ENCODE results near the gene TRIO. TPM values are rescaled to one million over a fixed set of nuclear protein-coding genes. Genes with fewer than 3 reads are reported as not detected.

TRIO gene
- total and polyA plus RNA-seq, 4 donors = 23.8 to 243 (median 110) TPM

DNA sequence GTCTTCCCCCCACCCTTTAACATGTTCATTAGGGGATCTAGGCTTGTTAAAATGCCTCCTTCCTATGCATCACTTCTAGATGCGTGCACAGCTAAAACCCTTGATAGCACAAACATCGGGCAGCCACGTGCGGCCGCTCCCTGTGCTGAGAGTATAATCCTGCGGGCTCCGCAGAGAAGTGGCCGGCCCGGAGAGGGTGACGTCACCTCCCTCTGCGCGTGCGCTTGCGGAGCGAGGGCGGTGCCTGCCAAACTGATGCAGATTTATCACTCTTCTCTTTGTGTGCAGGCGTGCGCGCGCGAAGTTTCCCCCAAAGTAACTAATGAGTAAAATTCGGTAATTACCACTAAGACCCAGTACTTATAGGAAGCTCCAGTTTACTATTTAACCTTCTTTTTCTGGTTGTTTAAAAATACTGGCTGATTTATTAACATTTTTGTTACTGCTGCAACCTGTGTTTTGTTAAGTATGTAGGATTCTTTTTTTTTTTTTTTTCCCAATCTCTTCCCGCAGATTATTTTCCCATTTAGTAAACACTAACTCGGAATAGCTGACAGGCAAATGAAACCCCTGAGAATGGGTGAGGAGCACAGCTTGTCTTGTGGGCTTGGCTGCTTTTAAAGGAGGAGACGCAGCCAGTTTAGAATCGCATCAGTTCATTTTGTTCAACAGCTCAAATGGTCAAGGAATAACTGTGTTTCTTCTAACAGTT lies 121.6 kb downstream of the TRIO start:
- H3K36me3 ChIP-seq (ENCODE audit: control insufficient read depth in 4 of 4, insufficient read depth in 4 of 4, low read length in 4 of 4) = no peaks in the 10 kb centered on the region
- ATAC-seq (ENCODE audit: insufficient read depth, low FRiP score) (peak; percentile 84), DNase-seq (peak; percentile 92 to 95 (median 94))
- peaks cover 2 to 37% (median 11%) of the 10 kb centered on the region in 5 donors for H3K4me1 ChIP-seq (ENCODE audit: control insufficient read depth in 5 of 5, insufficient read depth in 5 of 5, low read length in 5 of 5)
- H3K27me3 ChIP-seq (ENCODE audit: control insufficient read depth in 3 of 3, insufficient read depth in 3 of 3, low read length in 2 of 3) = no peaks in the 10 kb centered on the region
- H3K27ac ChIP-seq (ENCODE audit: low read depth in 1 of 2, low read length in 1 of 2) = peak overlapping the region in 1 of 2 donors; percentile 74
- WGBS, 2 donors = 4 to 6% methylated on average over 26 of the region's 26 CpGs
- peak overlapping the region in 1 of 2 donors; percentile 67 for H3K9ac ChIP-seq (ENCODE audit: insufficient read depth in 1 of 2, low read length in 2 of 2)
- H3K9me3 ChIP-seq (ENCODE audit: control insufficient read depth in 4 of 4, insufficient read depth in 3 of 4, low read length in 3 of 4) = no peaks in the 10 kb centered on the region
- TF ChIP-seq, protein P1, sequence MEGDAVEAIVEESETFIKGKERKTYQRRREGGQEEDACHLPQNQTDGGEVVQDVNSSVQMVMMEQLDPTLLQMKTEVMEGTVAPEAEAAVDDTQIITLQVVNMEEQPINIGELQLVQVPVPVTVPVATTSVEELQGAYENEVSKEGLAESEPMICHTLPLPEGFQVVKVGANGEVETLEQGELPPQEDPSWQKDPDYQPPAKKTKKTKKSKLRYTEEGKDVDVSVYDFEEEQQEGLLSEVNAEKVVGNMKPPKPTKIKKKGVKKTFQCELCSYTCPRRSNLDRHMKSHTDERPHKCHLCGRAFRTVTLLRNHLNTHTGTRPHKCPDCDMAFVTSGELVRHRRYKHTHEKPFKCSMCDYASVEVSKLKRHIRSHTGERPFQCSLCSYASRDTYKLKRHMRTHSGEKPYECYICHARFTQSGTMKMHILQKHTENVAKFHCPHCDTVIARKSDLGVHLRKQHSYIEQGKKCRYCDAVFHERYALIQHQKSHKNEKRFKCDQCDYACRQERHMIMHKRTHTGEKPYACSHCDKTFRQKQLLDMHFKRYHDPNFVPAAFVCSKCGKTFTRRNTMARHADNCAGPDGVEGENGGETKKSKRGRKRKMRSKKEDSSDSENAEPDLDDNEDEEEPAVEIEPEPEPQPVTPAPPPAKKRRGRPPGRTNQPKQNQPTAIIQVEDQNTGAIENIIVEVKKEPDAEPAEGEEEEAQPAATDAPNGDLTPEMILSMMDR (IDR thresholded peaks at IDR 0.05; ENCODE audit: control extremely low read depth, extremely low read depth) = no peak
- no peak overlapping the region for H3K4me3 ChIP-seq

DNA sequence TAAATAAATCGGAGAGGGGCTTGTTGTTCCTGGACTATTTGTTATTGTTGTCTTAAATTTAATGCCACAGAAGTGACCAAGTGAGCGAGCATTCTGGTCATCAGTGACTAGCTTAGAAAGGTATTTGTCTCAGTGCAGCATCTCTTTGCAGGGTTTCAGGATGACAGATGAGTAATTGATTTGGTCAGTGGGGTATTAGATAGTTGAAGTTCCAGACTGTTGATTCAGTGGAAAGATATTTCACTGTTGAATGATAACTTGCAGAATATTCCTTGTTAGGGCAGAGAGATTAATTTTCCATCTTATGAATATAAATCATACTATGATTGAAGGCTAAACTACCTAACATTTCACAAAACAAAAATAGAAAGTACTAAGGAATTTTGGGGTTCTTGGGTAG lies 122.4 kb downstream of the TRIO start:
- Histone ChIP-seq H3K27ac (ENCODE audit: low read depth in 1 of 2, low read length in 1 of 2) (no peak overlapping the region), H3K9me3 (ENCODE audit: control insufficient read depth in 4 of 4, insufficient read depth in 3 of 4, low read length in 3 of 4) (no peaks in the 10 kb centered on the region), H3K9ac (ENCODE audit: insufficient read depth in 1 of 2, low read length in 2 of 2) (no peak overlapping the region), H3K4me1 (ENCODE audit: control insufficient read depth in 5 of 5, insufficient read depth in 5 of 5, low read length in 5 of 5) (peaks cover 7 to 40% (median 15%) of the 10 kb centered on the region in 5 donors), H3K4me3 (no peak overlapping the region), H3K36me3 (ENCODE audit: control insufficient read depth in 4 of 4, insufficient read depth in 4 of 4, low read length in 4 of 4) (no peaks in the 10 kb centered on the region), H3K27me3 (ENCODE audit: control insufficient read depth in 3 of 3, insufficient read depth in 3 of 3, low read length in 2 of 3) (no peaks in the 10 kb centered on the region)
- ATAC-seq (ENCODE audit: insufficient read depth, low FRiP score) (no peak), DNase-seq (no peak)
- TF ChIP-seq, protein P1 (IDR thresholded peaks at IDR 0.05; ENCODE audit: control extremely low read depth, extremely low read depth) = no peak
- 89 to 94% methylated on average over 2 of the region's 2 CpGs for WGBS, 2 donors

DNA sequence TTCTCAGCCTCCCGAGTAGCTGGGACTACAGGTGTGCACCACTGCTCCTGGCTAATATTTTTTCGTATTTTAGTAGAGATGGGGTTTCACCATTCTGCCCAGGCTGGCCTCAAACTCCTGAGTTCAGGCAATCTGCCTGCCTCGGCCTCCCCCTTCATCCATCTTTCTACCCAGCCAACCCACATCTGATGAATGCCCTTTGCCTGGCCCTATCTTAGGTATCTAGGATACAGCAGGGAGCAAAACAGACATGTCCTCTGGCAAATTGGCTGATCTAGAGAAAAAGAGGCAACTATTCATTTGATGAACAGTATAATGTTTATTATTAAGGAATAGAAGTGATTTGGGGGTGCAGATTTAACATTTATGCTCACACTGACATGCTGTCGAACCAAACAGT lies 123.0 kb downstream of the TRIO start:
- Histone ChIP-seq H3K9me3 (ENCODE audit: control insufficient read depth in 4 of 4, insufficient read depth in 3 of 4, low read length in 3 of 4) (no peaks in the 10 kb centered on the region), H3K27ac (ENCODE audit: low read depth in 1 of 2, low read length in 1 of 2) (peak overlapping the region in 1 of 2 donors; percentile 74), H3K4me3 (no peak overlapping the region), H3K4me1 (ENCODE audit: control insufficient read depth in 5 of 5, insufficient read depth in 5 of 5, low read length in 5 of 5) (peaks cover 7 to 35% (median 15%) of the 10 kb centered on the region in 5 donors), H3K9ac (ENCODE audit: insufficient read depth in 1 of 2, low read length in 2 of 2) (no peak overlapping the region), H3K36me3 (ENCODE audit: control insufficient read depth in 4 of 4, insufficient read depth in 4 of 4, low read length in 4 of 4) (peaks cover 0 to under 1% (median 0%) of the 10 kb centered on the region in 4 donors), H3K27me3 (ENCODE audit: control insufficient read depth in 3 of 3, insufficient read depth in 3 of 3, low read length in 2 of 3) (no peaks in the 10 kb centered on the region)
- WGBS, 2 donors = 92 to 95% methylated on average over 4 of the region's 4 CpGs
- TF ChIP-seq, protein P1 (IDR thresholded peaks at IDR 0.05; ENCODE audit: control extremely low read depth, extremely low read depth) = no peak
- DNase-seq (no peak), ATAC-seq (ENCODE audit: insufficient read depth, low FRiP score) (no peak)

Measured in lung (tissue), 12 donors.